GM21717 (cell line): ENCODE results near the gene FAM124B.

ENCODE experiments used
- ATAC-seq: cut with Tn5 transposase; IDR thresholded peaks from one replicate; pipeline ENCODE4 v1.9.1; 2021; ENCODE audit warnings: mild to moderate bottlenecking, moderate library complexity; ENCODE audit not compliant: unreplicated experiment

FAM124B gene

GRCh38 chr2:224401641-224402342, at the start of gene FAM124B:
Gene FAM124B (minus strand): TSS chr2:224402107. CDS start chr2:224401768, 339 bp downstream.
- ATAC-seq, result no peak

- ATAC-seq, result peak; percentile 55
Observed at GRCh38 chr2:224449212-224450147, 47.6 kb upstream of the FAM124B start.

- no peak for ATAC-seq
Observed at GRCh38 chr2:224448236-224448635, 46.3 kb upstream of the FAM124B start.

- ATAC-seq, result no peak
Observed at GRCh38 chr2:224444783-224445182, 42.9 kb upstream of the FAM124B start.

GRCh38 chr2:224444021-224444420, 42.1 kb upstream of the FAM124B start:
- ATAC-seq, result no peak

GRCh38 chr2:224442071-224442967, 40.4 kb upstream of the FAM124B start:
- ATAC-seq, result no peak

GRCh38 chr2:224440988-224441387, 39.1 kb upstream of the FAM124B start:
- no peak for ATAC-seq

GRCh38 chr2:224438726-224439125, 36.8 kb upstream of the FAM124B start:
- ATAC-seq, result no peak

- no peak for ATAC-seq
Observed at GRCh38 chr2:224436634-224437033, 34.7 kb upstream of the FAM124B start.

GRCh38 chr2:224434618-224435017, 32.7 kb upstream of the FAM124B start:
- ATAC-seq, result no peak

GRCh38 chr2:224433442-224433841, 31.5 kb upstream of the FAM124B start:
- no peak for ATAC-seq

GRCh38 chr2:224432003-224432579, 30.2 kb upstream of the FAM124B start:
- no peak for ATAC-seq

GRCh38 chr2:224429441-224429810, 27.5 kb upstream of the FAM124B start:
- no peak for ATAC-seq

GRCh38 chr2:224428787-224429440, 27.0 kb upstream of the FAM124B start:
- ATAC-seq, result no peak

- ATAC-seq, result no peak
Observed at GRCh38 chr2:224427471-224427870, 25.6 kb upstream of the FAM124B start.

- ATAC-seq, result no peak
Observed at GRCh38 chr2:224426656-224427055, 24.7 kb upstream of the FAM124B start.

GRCh38 chr2:224421065-224421464, 19.2 kb upstream of the FAM124B start:
- ATAC-seq, result no peak

GRCh38 chr2:224417947-224418346, 16.0 kb upstream of the FAM124B start:
- ATAC-seq, result no peak

- no peak for ATAC-seq
Observed at GRCh38 chr2:224417361-224417729, 15.4 kb upstream of the FAM124B start.

GRCh38 chr2:224416656-224417360, 14.9 kb upstream of the FAM124B start:
- no peak for ATAC-seq
